ENCODE data around the gene SUFU. TPM values are rescaled to one million over a fixed set of nuclear protein-coding genes. Genes with fewer than 3 reads are reported as not detected.
A peak's percentile ranks its signal among the peaks of the same experiment; 100 is the strongest.

The SUFU gene
- total and polyA plus RNA-seq, 2 experiments from 2014 or later: 2.8 to 5.6 TPM

DNA sequence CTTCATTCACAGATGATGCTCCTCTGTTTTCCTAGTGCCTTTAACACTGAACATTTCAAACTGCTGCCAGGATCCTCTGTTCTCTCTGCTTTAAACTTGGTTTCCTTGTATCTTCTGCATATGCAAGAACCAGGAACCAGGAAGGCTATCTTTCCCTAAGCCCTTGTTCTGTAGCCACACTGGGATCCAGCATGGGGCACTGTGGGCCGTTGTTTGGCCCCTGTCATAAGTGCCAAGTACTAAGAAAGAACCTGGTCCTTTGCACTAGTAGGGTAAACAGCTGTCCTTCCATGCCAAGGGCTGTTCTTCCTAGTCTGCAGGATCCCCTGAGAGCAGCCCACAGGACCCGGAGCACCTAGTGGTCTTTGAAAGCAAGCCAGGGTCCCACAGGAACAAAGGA lies 91.5 kb downstream of the SUFU start (continued):
- no peak for TF ChIP-seq ZNF462 (CRISPR knock-in tag; IDR thresholded peaks at IDR 0.05)
- TF ChIP-seq POLR2AphosphoS5 (IDR thresholded peaks at IDR 0.05; ENCODE audit: low read depth): no peak
- TF ChIP-seq CREB1 (CRISPR knock-in tag; IDR thresholded peaks at IDR 0.05; ENCODE audit: low read depth): no peak
- TF ChIP-seq CTCF (conservative IDR thresholded peaks at IDR 0.05; ENCODE audit: low read depth in 2 of 2): no peak
- no peak for TF ChIP-seq JUNB (IDR thresholded peaks at IDR 0.05; ENCODE audit: unreplicated experiment)
- TF ChIP-seq EZH2 (IDR thresholded peaks at IDR 0.05; ENCODE audit: low read depth, unreplicated experiment): no peak
- no peak for TF ChIP-seq ZNF114 (CRISPR knock-in tag; IDR thresholded peaks at IDR 0.05)
- TF ChIP-seq STAT1 (IDR thresholded peaks at IDR 0.05; ENCODE audit: unreplicated experiment): no peak

DNA sequence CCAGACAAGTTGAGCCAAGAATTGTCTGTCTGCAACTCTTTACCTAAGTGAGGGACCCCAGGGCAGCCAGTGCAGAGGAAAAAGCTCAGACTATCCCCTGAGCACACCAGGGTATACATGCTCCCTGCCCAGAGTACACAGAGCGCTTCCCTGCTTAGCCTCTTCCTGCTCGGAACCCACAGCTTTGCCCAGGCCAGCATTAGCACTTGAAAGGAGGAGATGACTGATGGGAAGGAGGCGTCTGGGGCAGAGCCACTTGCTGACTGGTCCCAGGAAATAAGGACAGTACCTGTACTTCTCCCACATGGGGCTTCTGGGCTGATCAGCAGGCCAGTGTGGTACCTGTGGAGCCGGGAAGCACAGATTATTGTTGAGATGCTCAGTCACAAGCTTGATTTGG lies 92.1 kb downstream of the SUFU start:
- 0 out of 2 replicates have a peak overlapping the region, but pooled peaks have one; percentile 74 for H3K27ac Mint-ChIP-seq
- ATAC-seq: peak; percentile 76
- 0 out of 2 replicates have a peak overlapping the region, but pooled peaks have one; percentile 20 for H3K4me2 ChIP-seq
- TF ChIP-seq, protein P1, sequence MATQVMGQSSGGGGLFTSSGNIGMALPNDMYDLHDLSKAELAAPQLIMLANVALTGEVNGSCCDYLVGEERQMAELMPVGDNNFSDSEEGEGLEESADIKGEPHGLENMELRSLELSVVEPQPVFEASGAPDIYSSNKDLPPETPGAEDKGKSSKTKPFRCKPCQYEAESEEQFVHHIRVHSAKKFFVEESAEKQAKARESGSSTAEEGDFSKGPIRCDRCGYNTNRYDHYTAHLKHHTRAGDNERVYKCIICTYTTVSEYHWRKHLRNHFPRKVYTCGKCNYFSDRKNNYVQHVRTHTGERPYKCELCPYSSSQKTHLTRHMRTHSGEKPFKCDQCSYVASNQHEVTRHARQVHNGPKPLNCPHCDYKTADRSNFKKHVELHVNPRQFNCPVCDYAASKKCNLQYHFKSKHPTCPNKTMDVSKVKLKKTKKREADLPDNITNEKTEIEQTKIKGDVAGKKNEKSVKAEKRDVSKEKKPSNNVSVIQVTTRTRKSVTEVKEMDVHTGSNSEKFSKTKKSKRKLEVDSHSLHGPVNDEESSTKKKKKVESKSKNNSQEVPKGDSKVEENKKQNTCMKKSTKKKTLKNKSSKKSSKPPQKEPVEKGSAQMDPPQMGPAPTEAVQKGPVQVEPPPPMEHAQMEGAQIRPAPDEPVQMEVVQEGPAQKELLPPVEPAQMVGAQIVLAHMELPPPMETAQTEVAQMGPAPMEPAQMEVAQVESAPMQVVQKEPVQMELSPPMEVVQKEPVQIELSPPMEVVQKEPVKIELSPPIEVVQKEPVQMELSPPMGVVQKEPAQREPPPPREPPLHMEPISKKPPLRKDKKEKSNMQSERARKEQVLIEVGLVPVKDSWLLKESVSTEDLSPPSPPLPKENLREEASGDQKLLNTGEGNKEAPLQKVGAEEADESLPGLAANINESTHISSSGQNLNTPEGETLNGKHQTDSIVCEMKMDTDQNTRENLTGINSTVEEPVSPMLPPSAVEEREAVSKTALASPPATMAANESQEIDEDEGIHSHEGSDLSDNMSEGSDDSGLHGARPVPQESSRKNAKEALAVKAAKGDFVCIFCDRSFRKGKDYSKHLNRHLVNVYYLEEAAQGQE (IDR thresholded peaks at IDR 0.05; ENCODE audit: unreplicated experiment): no peak
- no peak for TF ChIP-seq POLR2AphosphoS5 (IDR thresholded peaks at IDR 0.05; ENCODE audit: low read depth)
- no peak for TF ChIP-seq CTCF (conservative IDR thresholded peaks at IDR 0.05; ENCODE audit: low read depth in 2 of 2)
- no peak for TF ChIP-seq STAT1 (IDR thresholded peaks at IDR 0.05; ENCODE audit: unreplicated experiment)
- TF ChIP-seq JUNB (IDR thresholded peaks at IDR 0.05; ENCODE audit: unreplicated experiment): no peak
- no peak for TF ChIP-seq ZNF114 (CRISPR knock-in tag; IDR thresholded peaks at IDR 0.05)
- no peak for TF ChIP-seq EZH2 (IDR thresholded peaks at IDR 0.05; ENCODE audit: low read depth, unreplicated experiment)
- no peak for TF ChIP-seq NANOG (IDR thresholded peaks at IDR 0.05; ENCODE audit: borderline replicate concordance)

More for the DNA sequence above, 92.1 kb downstream of the SUFU start:
- Histone ChIP-seq H3K27ac (ENCODE audit: low read depth) (no peak overlapping the region), H3F3A (replicated peaks; ENCODE audit: low read depth) (peaks cover 2% of the 10 kb centered on the region; the same call in 1 of the 2 replicates), H3K36me3 (ENCODE audit: insufficient read depth) (no peaks in the 10 kb centered on the region), H3K79me2 (replicated peaks; ENCODE audit: insufficient read depth) (no peaks in the 10 kb centered on the region), H4K20me1 (replicated peaks; ENCODE audit: insufficient read depth) (no peaks in the 10 kb centered on the region), H3K4me3 (no peak overlapping the region), H3K9me2 (ENCODE audit: insufficient read depth) (no peaks in the 10 kb centered on the region), H3K27me3 (ENCODE audit: insufficient read depth) (no peaks in the 10 kb centered on the region), H3K4me1 (ENCODE audit: insufficient read depth) (peaks cover 8% of the 10 kb centered on the region; the same call in 1 of the 2 replicates), H2AFZ (peak overlapping the region; percentile 15; the same call in 1 of the 2 replicates)
- Mint-ChIP-seq H3K4me1 (peaks cover 18% of the 10 kb centered on the region), H3K36me3 (ENCODE audit: low read depth) (no peaks in the 10 kb centered on the region), H3K27me3 (ENCODE audit: insufficient read depth, low read depth, poor library complexity) (peaks cover 3% of the 10 kb centered on the region), H3K9me3 (no peaks in the 10 kb centered on the region), H3K4me3 (no peak overlapping the region; the same call in 2 of the 3 replicates)
- DNase-seq (ENCODE audit: low spot score): peak; percentile 51
